HG02840 (cell line): Measurements from ENCODE around the gene ZNF235.
"Not testable (repeated sequence)": the region's sequence is repeated elsewhere in the genome, so short reads cannot be mapped to it uniquely, and the experiment has no call there.

Source experiments
- ATAC-seq: cut with Tn5 transposase; IDR thresholded peaks from one replicate; pipeline ENCODE4 v1.9.1; 2021; ENCODE audit warnings: mild to moderate bottlenecking, moderate library complexity, moderate number of reproducible peaks; ENCODE audit not compliant: unreplicated experiment, low FRiP score

ZNF235 gene

GRCh38 chr19:44258136-44258535, 46.7 kb downstream of the ZNF235 start:
- no peak for ATAC-seq

- no peak for ATAC-seq
Measured at GRCh38 chr19:44255705-44256411, 49.0 kb downstream of the ZNF235 start.

- no peak for ATAC-seq
Measured at GRCh38 chr19:44254496-44254895, 50.3 kb downstream of the ZNF235 start.

- ATAC-seq: not testable (repeated sequence)
Measured at GRCh38 chr19:44253392-44253791, 51.4 kb downstream of the ZNF235 start.

- ATAC-seq: not testable (repeated sequence)
Measured at GRCh38 chr19:44252332-44252731, 52.5 kb downstream of the ZNF235 start.

- ATAC-seq: no peak
Measured at GRCh38 chr19:44236384-44236783, 68.4 kb downstream of the ZNF235 start.
